HG03442 (cell line): ENCODE results near the gene TMCC2.
A peak's percentile ranks its signal among the peaks of the same experiment; 100 is the strongest.
"Not testable (repeated sequence)": the region's sequence is repeated elsewhere in the genome, so short reads cannot be mapped to it uniquely, and the experiment has no call there.

Source experiments
- ATAC-seq: cut with Tn5 transposase; IDR thresholded peaks from one replicate; pipeline ENCODE4 v1.9.1; 2021; ENCODE audit warnings: mild to moderate bottlenecking, moderate library complexity; ENCODE audit not compliant: unreplicated experiment

The TMCC2 gene, protein sequence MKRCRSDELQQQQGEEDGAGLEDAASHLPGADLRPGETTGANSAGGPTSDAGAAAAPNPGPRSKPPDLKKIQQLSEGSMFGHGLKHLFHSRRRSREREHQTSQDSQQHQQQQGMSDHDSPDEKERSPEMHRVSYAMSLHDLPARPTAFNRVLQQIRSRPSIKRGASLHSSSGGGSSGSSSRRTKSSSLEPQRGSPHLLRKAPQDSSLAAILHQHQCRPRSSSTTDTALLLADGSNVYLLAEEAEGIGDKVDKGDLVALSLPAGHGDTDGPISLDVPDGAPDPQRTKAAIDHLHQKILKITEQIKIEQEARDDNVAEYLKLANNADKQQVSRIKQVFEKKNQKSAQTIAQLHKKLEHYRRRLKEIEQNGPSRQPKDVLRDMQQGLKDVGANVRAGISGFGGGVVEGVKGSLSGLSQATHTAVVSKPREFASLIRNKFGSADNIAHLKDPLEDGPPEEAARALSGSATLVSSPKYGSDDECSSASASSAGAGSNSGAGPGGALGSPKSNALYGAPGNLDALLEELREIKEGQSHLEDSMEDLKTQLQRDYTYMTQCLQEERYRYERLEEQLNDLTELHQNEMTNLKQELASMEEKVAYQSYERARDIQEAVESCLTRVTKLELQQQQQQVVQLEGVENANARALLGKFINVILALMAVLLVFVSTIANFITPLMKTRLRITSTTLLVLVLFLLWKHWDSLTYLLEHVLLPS

DNA sequence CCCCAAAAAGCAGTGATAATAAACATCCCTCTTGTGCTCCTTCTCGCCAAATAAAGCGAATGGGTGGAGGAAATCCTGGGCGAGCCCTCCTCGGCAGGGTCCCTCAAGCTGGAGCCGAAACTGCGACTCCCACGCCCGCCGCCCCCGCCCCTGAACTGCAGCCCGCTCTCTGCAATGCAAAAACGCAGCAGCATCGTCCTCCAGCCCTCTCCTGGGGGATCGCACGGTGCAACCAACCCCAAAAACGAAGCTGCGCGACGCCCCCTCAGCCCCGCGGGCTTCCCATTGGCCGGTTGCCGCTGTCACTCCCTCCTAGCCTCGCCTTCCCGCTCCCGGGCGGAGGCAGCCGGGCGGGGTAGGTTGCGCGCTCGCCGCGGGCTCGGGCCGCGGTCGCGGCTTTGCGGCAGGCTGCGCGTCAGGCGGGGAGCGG, at the start of gene TMCC2:
Gene TMCC2, plus strand, starts transcription at position 363 of the 430 bp plus-strand sequence. CDS start 619 bp downstream, outside the sequence.
- peak; percentile 85 for ATAC-seq

DNA sequence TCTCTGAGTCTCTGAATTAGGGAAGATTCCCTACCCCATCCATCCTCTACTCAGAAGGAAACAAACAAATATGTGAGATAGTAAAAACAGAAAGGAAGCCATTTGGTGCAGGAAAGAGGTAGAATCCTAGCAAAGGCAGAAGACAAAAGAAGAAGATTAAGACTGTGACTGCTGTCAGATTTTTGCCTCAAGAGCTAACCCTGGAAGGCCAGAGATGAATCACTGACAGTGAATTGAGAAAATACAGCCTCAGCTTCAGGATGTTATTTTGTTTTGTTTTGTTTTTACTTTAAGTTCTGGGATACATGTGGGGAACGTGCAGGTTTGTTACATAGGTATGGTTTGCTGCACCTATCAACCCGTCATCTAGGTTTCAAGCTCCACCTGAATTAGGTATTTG, 47.9 kb upstream of the TMCC2 start:
- no peak for ATAC-seq

DNA sequence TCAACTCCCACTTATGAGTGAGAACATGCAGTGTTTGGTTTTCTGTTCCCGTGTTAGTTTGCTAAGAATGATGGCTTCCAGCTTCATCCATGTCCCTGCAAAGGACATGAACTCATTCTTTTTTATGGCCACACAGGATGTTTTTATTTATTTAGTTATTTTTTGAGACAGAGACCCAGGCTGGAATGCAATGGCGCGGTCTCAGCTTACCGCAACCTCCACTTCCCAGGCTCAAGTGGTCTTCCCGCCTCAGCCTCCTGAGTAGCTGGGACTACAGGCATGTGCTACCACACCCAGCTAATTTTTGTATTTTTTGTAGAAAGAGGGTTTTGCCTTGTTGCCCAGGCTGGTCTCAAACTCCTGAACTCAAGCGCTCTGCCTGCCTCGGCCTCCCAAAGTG, 47.4 kb upstream of the TMCC2 start:
- not testable (repeated sequence) for ATAC-seq

DNA sequence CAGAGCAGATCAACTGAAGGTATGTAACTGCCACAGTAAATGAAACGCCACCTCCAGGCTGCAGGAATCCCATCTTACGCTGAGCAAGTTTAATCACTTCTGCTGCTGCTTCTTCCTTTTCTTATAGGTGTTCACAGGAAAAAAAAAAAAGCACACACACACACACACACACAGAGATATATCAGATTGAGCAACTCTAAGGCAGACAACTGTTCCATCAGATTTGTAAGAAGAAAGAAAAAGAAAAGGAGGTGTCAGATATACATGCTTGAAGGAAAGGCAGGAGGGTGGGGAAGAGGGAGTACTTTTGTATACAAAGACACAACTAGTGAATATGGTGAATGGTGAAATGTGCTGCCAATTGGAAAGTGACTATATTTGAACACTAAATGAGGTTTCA, 44.8 kb upstream of the TMCC2 start:
- no peak for ATAC-seq

DNA sequence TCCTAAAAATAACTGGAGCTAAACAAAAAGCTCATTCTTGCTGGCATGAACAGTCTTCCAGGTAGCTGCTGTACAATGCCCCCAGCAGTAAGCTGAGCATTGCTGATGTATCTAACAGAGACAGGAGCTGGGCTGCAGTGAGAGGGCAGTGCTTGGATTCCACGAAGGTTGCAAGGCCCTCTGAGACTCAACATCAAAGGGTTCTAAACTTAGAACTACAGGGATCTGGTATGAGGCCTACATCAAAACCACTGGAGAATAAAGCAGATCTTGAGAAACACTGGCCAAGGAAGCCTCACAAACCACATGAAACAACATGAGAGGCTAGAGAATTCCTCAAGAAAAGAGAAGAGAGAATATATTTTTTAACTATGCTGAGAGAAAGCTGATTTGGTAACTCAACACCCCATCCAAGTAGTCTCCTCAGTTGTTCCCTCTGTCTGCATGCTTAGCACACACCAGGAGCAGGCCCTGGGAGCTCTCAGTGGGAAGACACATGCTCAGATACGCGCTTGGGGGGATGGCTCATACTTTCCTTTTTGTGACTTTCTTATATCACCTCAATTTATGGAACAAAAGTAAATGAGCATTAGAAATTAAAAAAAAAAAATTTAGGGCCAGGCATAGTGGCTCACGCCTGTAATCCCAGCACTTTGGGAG, 43.9 kb upstream of the TMCC2 start:
- no peak for ATAC-seq

DNA sequence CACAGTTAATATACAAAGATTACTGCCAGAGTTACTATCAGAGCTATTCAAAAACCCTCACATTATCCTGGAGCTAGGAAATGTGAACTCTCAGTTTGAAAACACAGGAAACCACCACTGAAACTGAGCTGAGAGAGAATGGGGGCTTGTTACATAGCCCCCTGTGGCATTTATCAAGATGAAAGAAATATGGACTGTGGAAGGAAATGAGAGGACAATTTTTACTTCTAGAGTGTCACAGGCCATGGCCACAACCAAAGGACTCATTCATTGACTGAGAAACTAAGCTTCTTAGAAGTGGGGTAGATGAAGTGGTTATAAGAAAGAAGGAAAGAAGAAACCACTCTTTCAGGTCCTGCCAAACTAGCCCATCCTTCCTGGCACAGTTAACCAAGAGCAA, 41.6 kb upstream of the TMCC2 start:
- no peak for ATAC-seq

DNA sequence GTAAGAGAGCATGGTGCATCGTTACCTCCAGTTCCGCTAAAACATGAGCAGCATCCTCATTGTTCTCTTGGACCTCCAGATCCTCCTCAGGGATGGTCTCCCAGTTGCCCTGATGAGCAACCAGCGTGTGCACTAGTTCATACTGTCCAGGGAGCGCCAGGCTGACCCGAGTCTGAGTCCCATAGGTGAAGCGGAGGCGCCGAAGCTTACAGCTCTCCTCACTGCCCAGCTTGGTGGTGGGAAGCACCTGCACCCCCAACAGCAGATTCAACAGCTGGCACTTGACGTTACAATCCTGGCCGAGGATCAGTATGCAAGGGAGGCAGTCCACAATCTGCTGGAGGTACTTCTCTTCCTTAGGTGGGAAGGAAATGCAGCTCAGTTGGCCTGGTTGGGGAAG, 40.3 kb upstream of the TMCC2 start:
- ATAC-seq: no peak

DNA sequence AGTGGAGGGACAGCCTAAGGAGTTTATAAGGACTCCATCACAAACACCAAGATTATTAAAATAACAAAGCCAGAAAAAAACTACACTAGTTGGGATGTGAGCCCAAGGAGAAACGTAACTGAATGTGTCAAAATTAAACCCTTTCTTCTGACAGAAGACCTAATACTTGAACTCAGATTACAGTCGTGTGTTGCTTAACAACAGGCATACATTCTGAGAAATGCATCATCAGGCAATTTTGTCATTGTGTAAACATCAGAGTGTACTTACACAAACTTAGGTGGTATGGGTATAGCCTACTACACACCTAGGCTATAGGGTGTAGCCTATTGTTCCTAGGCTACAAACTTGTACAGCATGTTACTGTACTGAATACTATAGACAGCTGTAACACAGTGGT, 39.6 kb upstream of the TMCC2 start:
- ATAC-seq: no peak

DNA sequence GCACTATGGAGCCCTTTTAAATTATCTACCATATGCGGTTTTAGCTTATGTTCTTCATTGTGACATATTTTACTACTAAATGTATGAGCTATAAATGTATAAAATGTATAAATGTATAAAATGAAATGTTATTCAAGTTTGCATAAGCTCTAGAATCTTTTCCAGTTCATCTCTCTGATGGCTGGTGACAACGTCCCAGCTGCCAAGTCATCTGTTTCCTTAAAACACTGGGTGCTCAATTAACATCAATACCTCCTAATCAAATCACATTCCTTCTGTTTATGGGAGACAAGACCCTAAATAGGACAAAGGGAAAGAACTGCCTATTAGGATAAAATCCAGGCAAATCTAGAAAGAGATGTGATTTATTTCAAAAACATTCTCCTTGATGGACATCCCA, 39.1 kb upstream of the TMCC2 start:
- ATAC-seq: no peak

DNA sequence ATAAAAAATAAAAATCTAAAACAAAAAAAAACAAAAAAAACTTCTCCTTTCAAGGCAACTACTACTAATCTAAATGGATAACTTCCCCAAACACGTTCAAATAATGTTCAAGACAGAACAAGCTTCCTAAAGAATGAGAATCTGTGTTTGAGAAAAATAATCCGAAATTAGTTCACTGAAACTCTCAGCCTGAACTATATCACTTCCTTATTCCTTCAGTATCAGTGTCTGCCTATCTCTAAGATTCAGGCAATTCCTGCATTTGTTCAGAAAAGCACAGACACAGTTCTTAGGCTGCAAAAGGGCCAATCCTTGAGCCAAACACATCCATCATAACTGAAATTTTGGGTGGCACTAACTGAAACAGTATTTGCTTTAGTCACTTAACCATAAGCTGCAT, 38.6 kb upstream of the TMCC2 start:
- ATAC-seq: no peak

DNA sequence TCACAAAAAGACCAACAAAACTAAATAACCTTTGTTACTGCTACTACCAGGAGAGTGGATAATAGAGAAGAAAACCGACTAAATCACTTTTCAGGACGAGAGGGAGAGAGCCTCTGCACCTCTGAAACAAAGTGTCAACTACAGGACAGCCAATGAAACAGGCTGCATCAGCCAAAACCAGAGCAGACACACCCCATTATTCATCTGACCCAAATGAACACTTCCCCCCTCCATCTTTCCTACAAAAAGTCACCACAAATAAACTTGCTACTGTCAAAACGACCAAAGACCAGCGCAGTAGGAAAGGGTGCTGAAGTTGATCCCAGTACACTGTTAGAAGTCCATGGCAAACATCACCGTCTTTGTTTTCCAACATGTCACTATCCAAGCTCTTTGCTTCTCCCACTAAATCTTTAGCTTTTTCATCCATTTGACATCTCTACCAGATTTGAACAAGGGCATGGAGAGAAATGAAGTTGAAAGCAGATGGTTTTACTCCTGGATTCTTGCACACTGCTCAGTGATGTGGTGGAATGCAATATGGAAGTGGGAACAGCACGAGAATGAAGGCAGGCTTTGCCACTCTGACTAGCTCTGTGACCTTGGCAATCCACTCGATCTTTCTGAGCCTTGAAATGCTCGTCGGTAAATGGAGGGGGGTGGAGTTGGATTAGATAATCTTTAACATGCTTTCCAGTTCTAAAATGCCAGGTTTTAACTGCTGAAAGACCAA, 36.7 kb upstream of the TMCC2 start:
- no peak for ATAC-seq

DNA sequence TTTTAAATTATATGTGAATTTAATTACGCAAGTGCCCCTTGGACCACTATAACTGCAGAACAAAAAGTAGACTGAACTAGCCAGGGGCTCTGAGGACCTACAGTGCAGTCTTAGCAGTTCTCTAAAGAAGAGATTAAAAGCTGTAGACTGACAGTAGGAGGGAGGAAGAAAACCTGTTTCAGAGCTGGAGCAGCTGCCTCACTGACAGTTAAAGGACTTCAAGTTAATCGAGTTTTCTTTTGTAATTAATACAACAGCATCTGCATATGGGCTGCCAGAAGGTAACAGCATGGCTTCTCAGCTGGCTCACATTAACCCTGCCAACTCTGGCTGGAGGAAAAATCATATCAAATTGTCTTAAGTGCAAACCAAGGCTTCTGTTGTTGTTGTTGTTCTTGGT, 36.1 kb upstream of the TMCC2 start:
- no peak for ATAC-seq

DNA sequence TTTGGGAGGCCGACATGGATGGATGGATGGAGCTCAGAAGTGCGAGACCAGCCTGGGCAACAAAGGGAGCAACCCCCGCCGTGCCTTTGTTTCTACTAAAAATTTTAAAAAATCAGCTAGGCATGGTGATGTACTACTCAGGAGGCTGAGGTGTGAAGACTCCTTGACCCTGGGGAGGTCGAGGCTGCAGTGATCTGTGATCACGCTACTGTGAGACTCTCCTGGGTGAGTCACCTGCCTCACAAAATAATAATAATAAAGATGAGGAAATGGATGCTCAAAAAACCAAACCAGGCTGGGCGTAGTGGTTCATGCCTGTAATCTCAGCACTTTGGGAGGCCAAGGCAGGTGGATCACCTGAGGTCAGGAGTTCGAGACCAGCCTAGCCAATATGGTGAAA, 35.5 kb upstream of the TMCC2 start:
- no peak for ATAC-seq

DNA sequence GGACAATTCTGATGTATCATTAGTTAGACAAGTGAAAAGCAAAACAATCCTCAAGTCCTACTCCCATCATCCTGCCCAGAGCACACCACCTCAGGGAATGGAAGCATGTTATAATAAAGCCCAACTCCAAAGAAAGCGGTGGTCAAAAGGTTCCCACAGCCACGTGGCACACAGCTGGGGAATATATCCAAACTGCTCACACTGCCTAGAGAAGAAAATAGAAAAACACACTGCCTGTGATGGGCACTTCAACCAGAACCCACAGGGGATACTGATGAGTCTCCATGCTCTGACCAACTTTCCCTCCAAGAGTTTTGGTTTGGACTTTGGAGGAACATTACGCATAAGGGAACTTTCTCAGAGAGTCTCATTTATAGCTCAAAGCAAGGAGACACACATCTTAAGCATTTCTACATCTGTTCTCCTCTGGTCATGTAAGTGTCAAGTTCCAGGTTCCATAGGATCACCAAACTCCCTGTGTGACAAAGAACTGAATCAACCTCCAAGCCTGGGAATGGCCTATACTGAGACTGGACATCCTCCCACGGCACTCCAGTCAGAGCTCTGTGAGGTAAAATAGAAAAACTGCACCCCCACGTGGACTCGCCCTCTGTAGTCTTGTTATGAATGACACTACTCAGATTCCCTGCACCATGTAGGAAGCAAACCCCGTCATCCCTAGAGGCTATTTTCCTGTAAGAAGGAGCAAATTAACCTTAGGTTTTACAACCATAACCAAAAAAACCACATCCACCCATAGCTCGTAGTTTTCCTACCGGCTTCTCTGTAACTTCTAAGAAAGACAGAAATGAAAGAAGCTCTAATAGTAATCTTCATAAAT, 28.4 kb upstream of the TMCC2 start:
- no peak for ATAC-seq

DNA sequence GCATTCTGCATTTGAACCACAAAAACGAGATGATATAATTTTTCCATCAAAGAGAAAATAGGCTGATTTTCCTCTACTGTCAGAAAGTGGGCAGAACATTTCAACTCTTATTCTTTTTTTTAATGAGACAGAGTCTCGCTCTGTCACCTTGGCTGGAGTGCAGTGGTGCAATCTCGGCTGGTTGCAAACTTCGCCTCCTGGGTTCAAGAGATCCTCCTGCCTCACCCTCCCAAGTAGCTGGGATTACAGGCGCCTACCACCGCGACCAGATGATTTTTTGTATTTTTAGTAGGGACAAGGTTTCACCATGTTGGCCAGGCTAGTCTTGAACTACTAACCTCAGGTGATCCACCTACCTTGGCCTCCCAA, 27.8 kb upstream of the TMCC2 start:
- no peak for ATAC-seq

DNA sequence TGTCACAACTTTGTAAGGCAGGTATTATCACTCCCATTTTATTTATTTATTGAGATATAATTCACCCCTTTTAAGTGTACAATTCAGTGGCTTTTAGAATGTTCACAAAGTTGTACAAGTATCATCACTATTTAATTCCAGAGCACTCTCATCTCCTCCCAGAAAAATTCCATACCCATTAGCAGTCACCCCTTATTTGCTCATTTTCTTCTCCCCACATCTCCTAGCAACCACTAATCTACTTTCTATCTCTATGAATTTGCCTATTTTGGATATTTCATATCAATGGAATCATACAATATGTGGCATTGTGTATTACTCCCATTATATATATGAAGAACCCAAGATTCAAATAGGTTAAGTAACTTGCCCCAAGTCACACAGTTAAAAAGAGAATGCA, 23.2 kb upstream of the TMCC2 start:
- no peak for ATAC-seq

DNA sequence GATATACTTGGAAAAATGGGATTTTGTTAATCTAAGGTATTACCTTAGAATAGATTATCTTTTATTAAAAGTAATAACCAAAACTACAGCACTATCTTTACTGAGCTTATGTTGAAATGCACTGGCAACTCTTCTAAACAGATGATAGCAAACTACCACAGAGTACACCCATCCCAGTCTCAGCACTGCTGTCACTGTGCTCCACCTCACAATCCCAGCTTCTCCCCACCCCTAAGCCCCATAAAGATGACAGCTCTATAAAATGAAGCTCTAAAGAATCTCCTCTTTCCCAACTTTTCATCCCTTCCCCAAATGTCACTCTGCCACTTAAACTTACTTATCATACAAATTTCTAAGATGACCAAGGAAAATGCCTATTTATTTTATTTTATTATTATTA, 22.7 kb upstream of the TMCC2 start:
- no peak for ATAC-seq

DNA sequence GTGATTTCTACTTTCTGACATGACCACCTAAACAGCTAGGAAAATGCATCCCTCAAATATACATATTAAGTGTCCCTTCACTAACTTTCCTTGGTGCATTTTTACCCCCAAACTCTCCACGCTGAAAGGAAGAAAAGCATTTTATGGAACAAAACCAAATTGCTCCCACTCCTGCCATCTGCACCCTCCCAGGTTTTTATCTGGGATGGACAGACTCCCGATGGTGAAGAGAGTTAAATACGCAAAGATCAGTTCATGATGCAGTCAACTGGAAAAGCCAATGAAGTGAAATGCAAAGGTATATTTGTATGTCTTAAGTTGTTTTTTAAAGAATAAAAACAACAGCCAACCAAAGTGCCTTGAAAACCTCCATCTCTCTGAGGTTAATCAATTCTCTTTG, 18.9 kb upstream of the TMCC2 start:
- no peak for ATAC-seq

DNA sequence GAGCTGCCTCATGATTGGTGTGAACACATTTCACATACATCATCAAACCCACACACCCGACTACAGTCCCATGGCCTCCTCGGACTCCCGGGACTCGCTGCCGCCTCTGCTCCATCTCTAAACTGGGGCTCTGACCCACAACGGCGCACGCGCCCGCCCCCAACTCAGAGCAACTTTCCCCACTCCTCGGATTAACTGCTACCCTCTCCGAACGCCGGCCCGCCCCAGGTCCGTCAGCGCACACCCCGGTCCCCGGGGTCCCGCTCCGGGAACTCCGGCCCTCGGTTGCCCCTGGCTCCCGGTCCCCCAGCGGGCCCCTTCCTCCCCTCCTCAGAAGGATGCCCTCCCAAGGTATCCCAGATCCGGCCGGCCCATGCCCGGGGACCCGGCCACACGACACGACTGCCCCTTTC, 17.0 kb upstream of the TMCC2 start:
- no peak for ATAC-seq

DNA sequence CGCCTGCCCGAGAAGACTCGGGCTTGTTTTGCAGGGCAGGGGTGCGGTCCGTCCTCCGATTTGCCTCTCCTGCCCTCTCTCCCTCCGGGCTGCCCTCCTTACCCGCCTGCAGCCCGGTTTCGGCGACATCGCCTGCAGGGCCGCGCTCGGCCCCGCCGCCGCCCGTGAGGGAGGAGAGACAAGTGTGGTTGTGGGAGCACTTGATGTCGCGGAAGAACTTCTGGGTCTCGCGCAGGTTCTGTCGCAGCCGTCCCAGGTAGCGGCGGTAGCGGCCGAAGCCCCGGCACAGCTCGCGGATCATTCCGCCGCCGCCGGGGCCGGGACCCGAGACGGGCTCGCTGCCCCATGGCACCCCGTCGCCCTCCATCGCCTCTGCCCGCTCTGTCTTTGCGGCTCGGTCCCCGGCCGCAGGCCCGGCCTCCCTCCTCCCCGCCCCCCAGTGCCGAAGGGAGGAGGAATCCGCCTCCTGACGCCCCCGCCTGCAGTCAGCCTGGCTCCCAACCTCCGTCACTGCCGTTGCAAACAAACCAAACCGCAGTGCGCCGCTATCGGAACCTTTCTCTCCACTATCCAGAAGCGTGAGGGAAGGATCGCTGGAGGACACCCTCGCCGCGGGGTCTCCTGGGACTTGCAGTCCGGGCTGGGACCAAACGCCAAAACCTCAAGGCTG, 16.4 kb upstream of the TMCC2 start, which contains the start of gene DSTYK:
Gene DSTYK, minus strand, starts transcription at position 534 of the 670 bp plus-strand sequence. Its CDS starts 167 bp downstream, at position 367.
- peak; percentile 75 for ATAC-seq
